Measurements from ENCODE around the gene KCNAB3. TPM values are rescaled to one million over a fixed set of nuclear protein-coding genes. Genes with fewer than 3 reads are reported as not detected.

Gene KCNAB3
- total RNA-seq, 2 donors from 2014 or later, result 5.9 to 8.4 TPM

DNA sequence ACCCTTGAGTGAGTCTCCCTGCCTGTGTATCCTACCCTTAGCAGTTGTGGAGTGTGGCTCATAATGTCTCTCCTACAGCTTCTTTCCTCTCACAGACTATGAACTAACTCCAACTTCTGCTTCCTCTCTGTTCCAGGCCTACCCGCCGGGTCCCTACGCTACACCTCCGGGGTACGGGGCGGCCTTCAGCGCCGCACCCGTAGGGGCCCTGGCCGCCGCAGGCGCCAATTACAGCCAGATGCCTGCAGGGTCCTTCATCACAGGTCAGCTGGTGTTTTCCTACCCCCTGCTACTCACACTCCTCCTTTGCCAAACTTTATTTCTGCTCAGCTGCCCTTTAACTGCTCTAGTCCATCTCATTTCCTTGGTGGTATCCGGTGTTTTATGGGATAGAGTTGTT is 18.9 kb downstream of the KCNAB3 start:
- Mint-ChIP-seq H3K4me3 (no peak overlapping the region), H3K27ac (peak overlapping the region; percentile 51), H3K4me1 (peaks cover 13% of the 10 kb centered on the region), H3K27me3 (no peaks in the 10 kb centered on the region), H3K36me3 (ENCODE audit: low read depth) (peaks cover 19% of the 10 kb centered on the region)
- ATAC-seq (no peak), DNase-seq (no peak)
- no peaks in the 10 kb centered on the region for H3K9me3 ChIP-seq (ENCODE audit: control insufficient read depth, low read length, poor library complexity, severe bottlenecking)

DNA sequence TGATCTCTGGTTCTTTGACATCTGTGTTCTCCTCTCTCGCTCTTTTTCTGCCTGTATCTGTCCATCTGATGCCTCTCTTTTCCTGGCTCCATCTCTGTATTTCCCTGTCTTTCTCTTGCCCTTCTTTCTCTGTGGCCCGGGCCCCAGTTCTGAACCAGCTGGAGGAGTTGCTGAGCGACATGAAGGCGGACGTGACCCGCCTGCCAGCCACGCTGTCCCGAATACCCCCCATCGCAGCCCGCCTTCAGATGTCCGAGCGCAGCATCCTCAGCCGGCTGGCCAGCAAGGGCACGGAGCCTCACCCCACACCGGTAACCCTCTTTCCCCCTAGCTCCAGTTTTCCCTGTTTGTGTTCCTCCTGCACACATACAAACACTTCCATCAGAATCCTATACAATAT is 19.4 kb downstream of the KCNAB3 start:
- peaks cover 19% of the 10 kb centered on the region for H3K36me3 Mint-ChIP-seq (ENCODE audit: low read depth)

DNA sequence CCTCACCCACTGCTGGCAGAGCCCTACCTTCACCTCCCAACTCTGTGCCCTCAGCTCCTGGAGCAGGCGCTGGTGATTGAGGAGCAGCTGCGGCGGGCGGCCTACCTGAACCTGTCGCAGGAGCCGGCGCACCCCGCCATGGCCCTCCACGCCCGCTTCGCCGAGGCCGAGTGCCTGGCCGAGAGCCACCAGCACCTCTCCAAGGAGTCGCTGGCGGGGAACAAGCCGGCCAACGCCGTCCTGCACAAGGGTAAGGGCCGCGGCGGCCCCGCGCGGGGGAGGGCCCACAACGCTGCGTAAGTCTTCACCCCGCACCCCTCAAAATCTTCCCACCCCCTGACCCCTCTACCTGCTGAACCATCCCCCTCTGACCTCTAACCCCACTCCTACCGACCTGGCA is 20.6 kb downstream of the KCNAB3 start:
- no peak for DNase-seq
- peaks cover 25% of the 10 kb centered on the region for H3K36me3 Mint-ChIP-seq (ENCODE audit: low read depth)
- H3K27me3 Mint-ChIP-seq, result no peaks in the 10 kb centered on the region
- H3K4me1 Mint-ChIP-seq, result peaks cover 12% of the 10 kb centered on the region
- H3K4me3 Mint-ChIP-seq, result no peak overlapping the region
- ATAC-seq, result no peak
- H3K9me3 ChIP-seq (ENCODE audit: control insufficient read depth, low read length, poor library complexity, severe bottlenecking), result no peaks in the 10 kb centered on the region
- H3K27ac Mint-ChIP-seq, result peak overlapping the region; percentile 51

More for the DNA sequence above, 19.4 kb downstream of the KCNAB3 start:
- H3K9me3 ChIP-seq (ENCODE audit: control insufficient read depth, low read length, poor library complexity, severe bottlenecking), result no peaks in the 10 kb centered on the region
- Mint-ChIP-seq H3K27me3 (no peaks in the 10 kb centered on the region), H3K4me3 (no peak overlapping the region), H3K4me1 (peaks cover 13% of the 10 kb centered on the region), H3K27ac (peak overlapping the region; percentile 51)
- no peak for DNase-seq
- ATAC-seq, result no peak

DNA sequence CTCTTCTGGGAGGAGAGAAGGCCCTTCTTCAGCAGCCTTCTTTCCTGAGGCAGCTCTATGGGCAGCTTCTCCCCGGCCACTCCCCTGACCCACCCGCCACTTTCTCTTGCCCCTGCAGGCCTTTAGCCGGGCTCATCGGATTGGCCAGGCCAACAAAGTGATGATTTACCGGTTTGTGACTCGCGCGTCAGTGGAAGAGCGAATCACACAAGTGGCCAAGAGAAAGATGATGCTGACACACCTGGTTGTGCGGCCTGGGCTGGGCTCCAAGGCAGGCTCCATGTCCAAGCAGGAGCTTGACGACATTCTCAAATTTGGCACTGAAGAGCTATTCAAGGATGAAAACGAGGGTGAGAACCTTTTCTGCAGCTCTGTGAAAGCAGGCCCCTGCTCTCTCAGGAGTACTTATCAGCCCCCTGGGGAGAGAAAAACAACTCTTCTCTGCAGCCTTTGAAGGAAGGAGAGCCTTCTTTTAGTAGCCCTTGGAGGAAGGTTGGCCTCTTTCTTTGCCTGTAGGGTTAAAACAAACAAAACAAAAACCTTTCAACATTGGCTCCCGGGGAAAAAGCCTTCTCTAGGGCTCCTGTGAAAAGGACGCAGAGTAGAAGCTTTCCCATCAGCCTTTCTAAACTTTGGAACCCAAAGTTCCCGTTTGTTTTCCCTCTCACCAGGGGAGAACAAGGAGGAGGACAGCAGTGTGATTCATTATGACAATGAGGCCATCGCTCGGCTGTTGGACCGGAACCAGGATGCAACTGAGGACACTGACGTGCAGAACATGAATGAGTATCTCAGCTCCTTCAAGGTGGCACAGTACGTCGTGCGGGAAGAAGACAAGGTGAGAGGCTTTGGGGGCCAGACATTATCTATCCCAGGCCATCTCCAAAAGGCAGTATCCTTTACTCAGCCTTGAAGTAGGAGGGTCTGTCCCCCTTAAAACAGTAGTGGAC is 26.2 kb downstream of the KCNAB3 start:
- ATAC-seq (no peak), DNase-seq (no peak)
- Mint-ChIP-seq H3K36me3 (ENCODE audit: low read depth) (peaks cover 21% of the 10 kb centered on the region), H3K27ac (peak overlapping the region; percentile 54), H3K4me3 (no peak overlapping the region), H3K27me3 (no peaks in the 10 kb centered on the region), H3K4me1 (peaks cover 8% of the 10 kb centered on the region)
- H3K9me3 ChIP-seq (ENCODE audit: control insufficient read depth, low read length, poor library complexity, severe bottlenecking), result no peaks in the 10 kb centered on the region

DNA sequence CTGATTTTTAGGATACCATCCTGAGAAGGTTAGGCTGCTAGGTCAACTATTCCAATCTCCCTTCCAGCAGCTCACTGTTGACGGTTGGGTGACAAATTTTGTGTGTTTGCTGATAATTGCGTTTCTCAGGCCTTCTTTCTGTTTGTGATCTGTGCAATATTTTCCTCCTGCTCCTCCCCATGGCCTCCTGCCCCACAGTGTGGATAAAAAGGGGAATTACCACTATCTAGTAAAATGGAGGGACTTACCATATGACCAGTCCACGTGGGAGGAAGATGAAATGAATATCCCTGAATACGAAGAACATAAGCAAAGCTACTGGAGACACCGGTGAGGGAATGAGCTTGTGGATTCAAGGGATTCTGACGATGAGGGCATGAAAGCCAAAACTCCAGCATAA is 31.9 kb downstream of the KCNAB3 start:
- no peaks in the 10 kb centered on the region for H3K9me3 ChIP-seq (ENCODE audit: control insufficient read depth, low read length, poor library complexity, severe bottlenecking)
- no peaks in the 10 kb centered on the region for H3K27me3 Mint-ChIP-seq
- no peak for DNase-seq
- H3K4me1 Mint-ChIP-seq, result peaks cover 17% of the 10 kb centered on the region
- no peak overlapping the region for H3K4me3 Mint-ChIP-seq
- H3K27ac Mint-ChIP-seq, result peak overlapping the region; percentile 91
- peaks cover 29% of the 10 kb centered on the region for H3K36me3 Mint-ChIP-seq (ENCODE audit: low read depth)
- ATAC-seq, result peak; percentile 63

DNA sequence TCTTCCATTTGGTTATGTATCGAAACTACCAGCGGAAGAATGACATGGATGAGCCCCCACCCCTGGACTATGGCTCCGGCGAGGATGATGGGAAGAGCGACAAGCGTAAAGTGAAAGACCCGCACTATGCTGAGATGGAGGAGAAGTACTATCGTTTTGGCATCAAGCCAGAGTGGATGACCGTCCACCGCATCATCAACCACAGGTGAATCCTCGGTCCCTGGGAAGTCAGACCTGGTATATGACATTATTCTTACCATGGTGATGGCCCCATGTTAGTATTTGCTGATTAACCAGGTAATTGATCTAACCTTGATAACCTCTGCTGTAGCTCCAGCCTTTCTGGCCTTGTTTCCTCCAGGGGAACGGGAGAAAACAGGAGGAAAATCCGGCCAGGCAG is 32.6 kb downstream of the KCNAB3 start:
- H3K4me3 Mint-ChIP-seq, result no peak overlapping the region
- no peaks in the 10 kb centered on the region for H3K27me3 Mint-ChIP-seq
- peaks cover 17% of the 10 kb centered on the region for H3K4me1 Mint-ChIP-seq
- peaks cover 29% of the 10 kb centered on the region for H3K36me3 Mint-ChIP-seq (ENCODE audit: low read depth)
- H3K9me3 ChIP-seq (ENCODE audit: control insufficient read depth, low read length, poor library complexity, severe bottlenecking), result no peaks in the 10 kb centered on the region
- peak overlapping the region; percentile 61 for H3K27ac Mint-ChIP-seq
- ATAC-seq (no peak), DNase-seq (no peak)

DNA sequence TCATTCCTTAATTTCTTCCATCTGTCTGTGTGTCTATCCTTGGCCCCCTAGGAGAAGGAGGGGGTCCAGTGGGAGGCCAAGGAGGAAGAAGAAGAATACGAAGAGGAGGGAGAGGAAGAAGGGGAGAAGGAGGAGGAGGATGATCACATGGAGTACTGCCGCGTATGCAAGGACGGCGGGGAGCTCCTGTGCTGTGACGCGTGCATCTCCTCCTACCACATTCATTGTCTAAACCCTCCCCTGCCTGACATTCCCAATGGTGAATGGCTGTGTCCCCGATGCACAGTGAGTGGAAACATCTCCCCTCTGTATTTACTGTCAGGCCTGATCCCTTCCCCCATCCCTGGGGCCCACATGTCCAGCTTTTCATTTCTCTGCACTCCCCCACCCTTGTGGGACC is 34.8 kb downstream of the KCNAB3 start:
- no peak for DNase-seq
- H3K9me3 ChIP-seq (ENCODE audit: control insufficient read depth, low read length, poor library complexity, severe bottlenecking), result no peaks in the 10 kb centered on the region
- Mint-ChIP-seq H3K4me1 (peaks cover 22% of the 10 kb centered on the region), H3K27ac (no peak overlapping the region), H3K27me3 (no peaks in the 10 kb centered on the region), H3K4me3 (no peak overlapping the region), H3K36me3 (ENCODE audit: low read depth) (peaks cover 31% of the 10 kb centered on the region)
- ATAC-seq, result no peak

DNA sequence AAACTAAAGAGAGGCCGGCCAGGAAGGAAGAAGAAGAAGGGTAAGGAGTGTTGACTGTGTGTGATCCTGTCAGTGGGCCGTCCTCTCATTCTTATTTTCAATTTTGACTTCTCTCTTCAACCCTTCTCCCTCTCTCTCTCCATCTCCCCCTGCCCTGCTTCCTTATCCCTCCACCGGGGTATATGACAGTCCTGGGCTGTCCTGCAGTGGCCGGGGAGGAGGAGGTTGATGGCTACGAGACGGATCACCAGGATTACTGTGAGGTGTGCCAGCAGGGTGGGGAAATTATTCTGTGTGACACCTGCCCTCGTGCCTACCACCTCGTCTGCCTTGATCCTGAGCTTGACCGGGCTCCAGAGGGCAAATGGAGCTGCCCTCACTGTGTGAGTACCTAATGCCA is 35.4 kb downstream of the KCNAB3 start:
- peaks cover 27% of the 10 kb centered on the region for H3K36me3 Mint-ChIP-seq (ENCODE audit: low read depth)
- no peaks in the 10 kb centered on the region for H3K9me3 ChIP-seq (ENCODE audit: control insufficient read depth, low read length, poor library complexity, severe bottlenecking)

DNA sequence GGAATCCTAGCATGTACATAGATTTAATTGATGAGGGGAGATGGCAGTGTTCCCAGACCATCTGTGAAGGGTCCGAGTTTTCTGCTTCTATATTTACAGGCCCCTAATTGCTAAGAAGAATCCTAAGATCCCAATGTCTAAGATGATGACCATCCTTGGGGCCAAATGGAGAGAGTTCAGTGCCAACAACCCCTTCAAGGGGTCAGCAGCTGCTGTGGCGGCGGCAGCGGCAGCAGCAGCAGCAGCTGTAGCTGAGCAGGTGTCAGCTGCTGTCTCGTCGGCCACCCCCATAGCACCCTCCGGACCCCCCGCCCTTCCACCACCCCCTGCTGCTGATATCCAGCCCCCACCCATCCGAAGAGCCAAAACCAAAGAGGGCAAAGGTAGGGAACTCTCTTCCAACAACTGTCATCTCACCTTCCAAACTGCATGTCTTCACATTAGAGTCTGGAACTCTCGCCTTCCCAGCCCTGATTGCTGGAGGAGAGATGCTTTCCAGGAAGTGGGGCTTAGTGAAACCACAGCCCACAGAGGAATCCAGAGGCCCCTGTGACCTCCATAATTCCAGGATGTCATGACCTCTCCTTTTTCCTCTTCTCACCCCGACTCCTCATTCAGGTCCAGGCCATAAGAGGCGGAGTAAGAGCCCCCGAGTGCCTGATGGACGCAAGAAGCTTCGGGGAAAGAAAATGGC is 36.3 kb downstream of the KCNAB3 start:
- no peak for DNase-seq
- Mint-ChIP-seq H3K36me3 (ENCODE audit: low read depth) (peaks cover 23% of the 10 kb centered on the region), H3K4me3 (no peak overlapping the region), H3K27ac (no peak overlapping the region), H3K4me1 (peaks cover 25% of the 10 kb centered on the region), H3K27me3 (no peaks in the 10 kb centered on the region)
- no peak for ATAC-seq
- no peaks in the 10 kb centered on the region for H3K9me3 ChIP-seq (ENCODE audit: control insufficient read depth, low read length, poor library complexity, severe bottlenecking)

More for the DNA sequence above, 35.4 kb downstream of the KCNAB3 start:
- Mint-ChIP-seq H3K4me1 (peaks cover 23% of the 10 kb centered on the region), H3K27me3 (no peaks in the 10 kb centered on the region), H3K4me3 (no peak overlapping the region), H3K27ac (peak overlapping the region; percentile 21)
- DNase-seq (no peak), ATAC-seq (no peak)

DNA sequence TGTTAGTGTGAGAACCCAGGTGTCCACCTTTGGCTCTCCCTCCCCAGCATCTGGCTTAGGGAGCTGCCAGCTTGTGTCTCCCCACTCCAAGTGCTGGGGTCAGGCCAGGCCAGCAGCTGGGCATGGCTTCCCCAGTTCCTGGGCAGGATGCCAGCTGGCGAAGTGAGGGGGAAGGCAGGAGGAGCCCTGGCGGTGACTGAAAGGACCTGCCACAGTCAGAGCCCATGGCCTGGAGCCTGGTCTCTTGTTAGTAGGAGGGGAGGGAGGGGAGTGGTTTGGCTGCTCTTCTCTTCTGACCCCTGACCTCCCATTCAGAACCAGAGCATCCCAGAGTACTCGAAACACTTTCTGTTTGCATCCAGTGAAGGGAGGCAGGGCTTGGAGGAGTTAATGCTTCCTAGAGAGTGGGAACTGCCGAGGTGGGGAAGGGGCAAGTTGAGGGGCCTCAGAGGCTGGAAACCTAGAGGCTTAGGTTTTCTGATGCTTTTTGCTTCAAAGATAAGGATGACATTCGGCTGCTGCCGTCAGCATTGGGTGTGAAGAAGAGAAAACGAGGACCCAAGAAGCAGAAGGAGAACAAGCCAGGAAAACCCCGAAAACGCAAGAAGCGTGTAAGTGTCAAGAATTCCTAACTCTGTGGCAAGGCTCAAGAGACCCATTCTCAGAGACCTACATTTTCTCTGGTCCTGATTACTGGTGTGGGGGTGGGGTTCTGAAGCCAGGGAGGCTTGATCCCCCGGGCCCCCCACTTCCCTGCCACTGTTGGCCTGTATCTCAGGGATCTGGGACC is 40.3 kb downstream of the KCNAB3 start:
- Mint-ChIP-seq H3K4me3 (no peak overlapping the region), H3K4me1 (peaks cover 17% of the 10 kb centered on the region), H3K27me3 (no peaks in the 10 kb centered on the region), H3K36me3 (ENCODE audit: low read depth) (peaks cover 12% of the 10 kb centered on the region), H3K27ac (no peak overlapping the region)
- ATAC-seq (no peak), DNase-seq (peak in 2 of 3 donors; percentile 20 to 28)
- H3K9me3 ChIP-seq (ENCODE audit: control insufficient read depth, low read length, poor library complexity, severe bottlenecking), result no peaks in the 10 kb centered on the region

DNA sequence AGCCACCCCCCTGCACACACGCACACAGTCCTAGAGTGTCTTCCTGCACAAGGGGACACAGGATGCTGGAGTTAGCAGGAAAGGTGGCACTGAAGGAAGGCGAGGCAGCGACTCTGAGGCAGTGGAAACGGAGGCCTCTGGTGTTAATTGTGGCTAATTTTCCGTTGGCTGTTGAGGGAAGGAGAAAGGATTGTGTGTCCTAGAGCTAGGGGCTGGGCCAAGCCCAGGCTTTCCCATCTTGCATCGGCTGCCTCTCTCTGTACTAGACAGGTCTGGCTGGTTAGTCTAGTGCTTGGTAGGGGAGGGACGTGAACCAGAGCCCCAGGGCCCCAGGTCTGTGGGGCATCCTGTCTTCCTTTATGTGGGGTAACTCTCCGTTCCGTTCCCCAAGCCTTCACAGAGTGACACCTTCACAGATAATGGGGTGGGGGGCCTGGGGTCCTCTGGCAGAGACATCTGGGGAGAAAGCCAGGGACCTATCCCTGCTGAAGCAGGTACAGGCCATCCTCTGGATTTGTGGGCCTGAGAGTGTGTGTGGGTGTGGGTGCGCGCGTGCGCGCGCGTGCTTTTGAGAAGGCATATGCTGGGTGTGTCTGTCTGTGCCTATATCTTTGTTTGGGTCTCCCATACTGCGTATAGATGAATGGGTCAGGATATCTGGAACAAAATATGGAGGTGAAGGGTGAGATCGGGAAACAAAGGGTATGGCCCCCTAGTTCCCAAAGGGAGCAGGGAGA is 41.3 kb downstream of the KCNAB3 start, which contains the start of gene CHD3:
Gene CHD3 (plus strand): TSS at position 606 of the 737 bp plus-strand sequence. CDS start 212 bp downstream, outside the sequence.
- ATAC-seq (peak; percentile 20), DNase-seq (no peak)
- Mint-ChIP-seq H3K27me3 (no peaks in the 10 kb centered on the region), H3K36me3 (ENCODE audit: low read depth) (peaks cover 8% of the 10 kb centered on the region), H3K4me1 (peaks cover 17% of the 10 kb centered on the region), H3K27ac (no peak within 1 kb of the TSS), H3K4me3 (no peak within 1 kb of the TSS)
- H3K9me3 ChIP-seq (ENCODE audit: control insufficient read depth, low read length, poor library complexity, severe bottlenecking), result no peaks in the 10 kb centered on the region

DNA sequence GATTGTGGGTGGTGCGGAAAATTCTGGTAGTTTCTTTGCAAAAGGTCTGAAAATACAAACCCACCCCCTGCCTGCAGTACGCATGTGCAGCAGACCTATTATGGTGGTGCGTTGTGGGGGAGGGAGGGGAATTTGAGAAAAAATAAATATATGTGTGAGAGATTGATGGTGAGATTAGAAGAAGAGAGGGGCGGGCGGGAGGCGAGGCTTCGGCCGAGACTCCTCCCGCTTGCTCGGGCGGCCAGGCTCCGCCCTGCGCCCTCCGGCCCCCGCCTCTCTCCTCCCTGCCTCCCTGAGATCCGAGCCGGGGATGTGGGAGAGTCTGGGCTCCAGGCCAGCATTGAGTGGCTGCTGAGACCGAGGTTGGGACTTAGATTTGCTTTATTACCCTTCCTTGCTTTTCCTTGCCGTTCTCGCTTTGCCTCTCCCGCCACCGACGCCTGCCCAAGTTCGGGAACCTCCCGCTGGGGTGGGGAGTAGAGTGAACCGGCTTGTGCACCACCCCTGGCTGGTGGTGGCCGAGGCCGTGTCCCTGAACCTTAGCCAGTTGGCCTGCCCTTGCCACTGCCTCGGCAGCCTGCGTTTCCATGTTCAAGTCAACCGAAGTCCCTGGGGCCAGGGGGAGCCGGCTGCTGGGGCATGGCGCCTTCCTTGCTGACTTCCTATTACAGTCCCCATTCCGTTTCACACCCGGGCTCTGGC is 42.0 kb downstream of the KCNAB3 start:
- peak; percentile 76 for ATAC-seq
- Mint-ChIP-seq H3K27ac (no peak overlapping the region), H3K4me3 (no peak overlapping the region), H3K36me3 (ENCODE audit: low read depth) (peaks cover 8% of the 10 kb centered on the region), H3K27me3 (no peaks in the 10 kb centered on the region), H3K4me1 (peaks cover 17% of the 10 kb centered on the region)
- peak; percentile 65 to 82 (median 76) for DNase-seq
- H3K9me3 ChIP-seq (ENCODE audit: control insufficient read depth, low read length, poor library complexity, severe bottlenecking), result no peaks in the 10 kb centered on the region

Measured in T-helper 17 cell (primary cell).